Activated CD8-positive, alpha-beta memory T cell treated with anti-CD3 and anti-CD28 coated beads for 48 hours (primary cell): ENCODE data around the gene ENTPD2.

Source experiments
- DNase-seq, 3 experiments: peaks; one replicate each; pipeline ENCODE4 v3.0.0-alpha.2; 2020; ENCODE audit warnings: low read depth in 2 of 3, low spot score in 2 of 3

The ENTPD2 gene

DNA sequence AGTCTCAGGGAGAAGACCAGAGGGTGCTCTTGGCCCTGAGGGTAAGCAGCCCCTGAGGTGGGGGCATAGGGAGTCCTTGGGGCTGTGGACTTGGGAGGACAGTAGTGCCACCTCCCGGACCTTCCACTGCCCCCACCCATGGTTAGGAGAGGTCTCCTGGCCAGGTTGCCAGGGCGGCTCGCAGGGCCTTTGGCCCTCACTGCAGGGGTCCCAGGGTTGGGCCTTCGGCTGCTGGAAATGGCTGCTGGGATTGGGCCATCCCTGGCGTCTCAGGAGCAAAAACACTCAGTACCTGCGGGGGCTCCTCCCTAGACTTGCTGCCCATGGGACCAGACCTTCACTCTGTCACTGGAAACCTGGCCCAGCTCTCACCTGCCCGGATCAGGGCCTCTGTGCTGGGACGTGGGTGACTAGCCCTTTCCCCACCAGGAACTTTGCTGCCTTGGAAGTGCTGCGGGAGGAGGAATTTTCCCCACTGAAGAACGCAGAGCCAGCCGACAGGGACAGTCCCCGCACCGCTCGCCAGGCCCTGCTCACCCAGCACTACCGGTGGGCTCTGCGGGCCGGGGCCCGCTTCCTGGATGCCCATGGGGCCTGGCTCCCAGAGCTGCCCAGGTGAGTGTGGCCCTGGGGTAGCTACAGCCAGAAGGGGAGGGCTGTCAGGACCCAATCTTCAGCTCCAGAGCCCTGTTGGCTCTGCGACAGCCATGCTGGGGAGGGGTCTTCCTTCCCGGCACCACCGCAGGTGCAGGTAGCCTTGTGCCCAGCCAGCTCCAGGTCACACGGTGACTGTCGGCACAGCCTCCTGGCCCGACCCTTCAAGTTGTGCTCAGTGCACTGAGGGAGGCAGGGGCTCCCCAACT lies 26.6 kb upstream of the ENTPD2 start:
- no peak for DNase-seq

DNA sequence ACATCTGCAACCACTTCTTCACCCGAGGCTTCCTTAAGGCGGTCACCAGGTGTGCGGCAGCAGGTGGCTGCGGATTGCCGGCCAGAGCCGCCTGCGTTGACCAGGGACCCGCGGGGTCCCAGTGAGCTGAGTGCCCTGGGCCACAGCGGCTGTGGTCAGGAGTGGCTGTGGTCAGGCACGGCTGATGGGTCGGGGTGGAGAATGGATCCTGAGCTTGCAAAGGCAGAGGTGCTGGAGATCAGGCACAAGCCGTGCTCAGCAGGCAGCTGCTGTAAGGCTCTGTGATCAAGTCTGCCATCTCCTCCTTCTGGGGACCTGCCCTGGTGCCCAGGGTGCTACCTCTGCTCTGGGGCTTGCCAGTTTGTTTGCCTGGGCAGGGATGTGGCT lies 25.5 kb upstream of the ENTPD2 start:
- no peak for DNase-seq

DNA sequence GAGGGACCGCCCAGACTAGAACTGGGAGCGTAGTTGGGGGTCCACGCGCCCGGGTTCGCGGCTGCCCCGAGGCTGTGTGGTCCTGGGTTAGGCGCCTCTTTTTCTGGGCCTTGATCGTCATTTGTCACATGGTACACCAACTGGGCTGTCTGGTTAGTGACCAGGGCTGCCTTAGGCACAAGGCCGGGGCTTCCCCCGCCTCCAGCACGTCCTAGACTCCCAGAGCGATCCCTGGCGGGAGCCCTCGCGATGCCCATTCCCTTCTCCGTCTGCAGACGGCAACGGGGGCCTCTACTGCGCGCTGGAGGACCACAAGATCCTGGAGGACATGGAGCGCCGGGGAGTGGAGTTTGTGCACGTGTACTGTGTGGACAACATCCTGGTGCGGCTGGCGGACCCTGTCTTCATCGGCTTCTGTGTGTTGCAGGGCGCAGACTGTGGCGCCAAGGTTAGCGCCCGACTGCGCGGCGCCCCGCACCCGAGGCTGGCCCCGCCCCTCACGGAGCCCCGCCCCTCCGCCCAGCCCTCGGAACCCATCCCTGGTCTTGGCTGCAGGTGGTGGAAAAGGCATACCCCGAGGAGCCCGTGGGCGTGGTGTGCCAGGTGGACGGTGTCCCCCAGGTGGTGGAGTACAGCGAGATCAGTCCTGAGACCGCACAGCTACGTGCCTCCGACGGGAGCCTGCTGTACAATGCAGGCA lies 25.0 kb upstream of the ENTPD2 start:
- DNase-seq: no peak

DNA sequence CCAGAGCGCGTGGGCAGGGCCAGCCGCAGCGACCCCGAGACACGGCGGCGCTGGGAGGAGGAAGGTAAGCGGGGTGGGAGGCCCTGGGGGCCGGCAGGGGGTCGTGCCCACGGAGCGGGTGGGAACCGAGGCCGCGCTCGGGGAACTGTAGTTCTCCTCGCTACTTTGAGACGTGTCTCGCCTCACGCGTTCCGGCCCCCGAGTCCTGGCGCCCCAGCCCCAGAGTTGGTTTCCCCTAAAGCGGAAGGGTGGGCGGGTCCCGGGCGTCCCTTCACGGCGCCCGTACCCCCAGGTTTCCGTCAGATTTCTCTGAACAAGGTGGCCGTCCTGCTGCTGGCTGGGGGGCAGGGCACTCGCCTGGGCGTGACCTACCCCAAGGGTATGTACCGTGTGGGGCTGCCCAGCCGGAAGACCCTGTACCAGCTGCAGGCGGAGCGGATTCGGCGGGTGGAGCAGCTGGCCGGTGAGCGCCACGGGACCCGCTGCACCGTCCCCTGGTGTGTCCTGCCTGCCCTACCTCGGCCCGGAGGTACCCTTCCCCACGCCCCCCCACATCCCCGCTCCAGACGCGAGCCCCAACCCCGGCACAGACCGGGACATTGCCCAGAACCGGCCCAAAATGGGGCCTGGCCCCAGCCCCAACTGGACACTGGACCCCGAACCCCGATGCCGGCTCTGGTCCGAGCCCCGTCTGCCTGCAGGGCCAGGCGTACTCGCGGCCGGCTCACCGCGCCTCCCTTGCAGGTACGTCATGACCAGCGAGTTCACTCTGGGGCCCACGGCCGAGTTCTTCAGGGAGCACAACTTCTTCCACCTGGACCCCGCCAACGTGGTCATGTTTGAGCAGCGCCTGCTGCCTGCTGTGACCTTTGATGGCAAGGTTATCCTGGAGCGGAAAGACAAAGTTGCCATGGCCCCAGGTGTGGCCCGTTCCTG lies 24.2 kb upstream of the ENTPD2 start:
- no peak for DNase-seq

DNA sequence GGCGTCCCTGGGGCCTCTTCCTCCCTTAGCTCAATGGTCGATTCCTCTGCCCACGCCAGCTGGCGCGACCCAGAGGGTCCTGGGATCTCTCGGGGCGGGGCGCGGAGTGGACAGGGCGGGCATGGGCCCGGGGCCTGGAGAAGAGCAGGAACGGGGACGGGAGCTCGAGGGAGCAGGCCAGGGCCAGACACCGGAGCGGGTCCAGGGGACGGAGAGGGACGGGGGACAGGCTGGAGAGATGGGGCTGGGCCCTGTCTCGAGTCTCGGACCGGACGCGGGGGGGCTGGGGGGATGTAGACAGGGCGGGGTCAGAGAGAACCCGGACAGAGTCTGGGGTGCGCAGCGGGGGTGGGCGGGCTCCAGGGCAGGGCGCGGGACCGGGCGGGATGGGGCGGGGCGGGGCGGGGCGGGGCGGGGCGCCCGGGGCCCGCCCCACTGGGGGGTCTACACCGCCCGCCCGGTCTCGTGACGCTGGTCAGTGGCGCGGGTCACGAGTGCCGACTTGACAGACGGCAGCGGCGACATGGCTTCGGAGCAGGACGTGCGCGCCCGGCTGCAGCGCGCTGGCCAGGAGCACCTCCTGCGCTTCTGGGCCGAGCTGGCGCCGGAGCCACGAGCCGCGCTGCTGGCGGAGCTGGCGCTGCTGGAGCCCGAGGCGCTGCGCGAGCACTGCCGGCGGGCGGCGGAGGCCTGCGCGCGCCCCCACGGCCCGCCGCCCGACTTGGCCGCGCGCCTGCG lies 23.3 kb upstream of the ENTPD2 start, which contains the start of gene UAP1L1:
TSS of gene UAP1L1 (plus strand) at position 508 of the 738 bp plus-strand sequence. CDS start at position 524, 16 bp downstream.
- DNase-seq: no peak

DNA sequence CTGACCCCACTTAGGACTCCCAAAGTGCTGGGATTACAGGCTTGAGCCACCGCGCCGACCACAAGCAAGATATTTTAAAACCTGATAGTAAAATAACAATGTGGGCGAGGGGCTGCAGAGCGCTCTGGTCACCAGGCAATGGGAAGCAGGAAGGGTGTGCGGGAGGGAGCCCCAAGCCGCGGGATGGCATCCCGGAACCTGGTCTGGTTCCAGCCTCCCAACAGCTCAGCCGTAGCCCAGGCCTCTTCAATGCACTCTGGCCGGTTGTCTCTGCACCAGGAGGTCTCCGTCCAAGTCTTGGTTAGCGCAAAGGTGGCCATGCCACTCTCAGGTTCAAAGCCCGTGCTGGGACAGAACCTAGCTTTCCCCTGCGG lies 22.8 kb upstream of the ENTPD2 start:
- no peak for DNase-seq

DNA sequence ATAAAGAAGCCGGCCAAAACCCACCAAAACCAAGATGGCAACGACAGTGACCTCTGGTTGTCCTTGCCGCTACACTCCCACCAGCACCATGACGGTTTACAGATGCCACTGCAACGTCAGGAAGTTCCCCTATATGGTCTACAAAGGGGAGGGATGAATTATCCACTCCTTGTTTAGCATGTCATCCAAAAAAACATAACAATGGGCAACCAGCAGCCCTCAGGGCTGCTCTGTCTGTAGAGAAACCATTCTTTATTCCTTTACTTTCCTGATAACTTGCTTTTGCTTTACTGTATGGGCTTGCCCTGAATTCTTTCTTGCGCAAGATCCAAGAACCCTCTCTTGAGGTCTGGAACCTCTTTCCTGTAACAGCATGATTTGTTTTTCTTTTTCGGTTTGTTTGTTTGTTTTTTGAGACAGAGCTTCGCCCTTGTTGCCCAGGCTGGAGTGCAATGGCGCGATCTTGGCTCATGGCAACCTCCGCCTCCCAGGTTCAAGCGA lies 21.5 kb upstream of the ENTPD2 start:
- DNase-seq: no peak

DNA sequence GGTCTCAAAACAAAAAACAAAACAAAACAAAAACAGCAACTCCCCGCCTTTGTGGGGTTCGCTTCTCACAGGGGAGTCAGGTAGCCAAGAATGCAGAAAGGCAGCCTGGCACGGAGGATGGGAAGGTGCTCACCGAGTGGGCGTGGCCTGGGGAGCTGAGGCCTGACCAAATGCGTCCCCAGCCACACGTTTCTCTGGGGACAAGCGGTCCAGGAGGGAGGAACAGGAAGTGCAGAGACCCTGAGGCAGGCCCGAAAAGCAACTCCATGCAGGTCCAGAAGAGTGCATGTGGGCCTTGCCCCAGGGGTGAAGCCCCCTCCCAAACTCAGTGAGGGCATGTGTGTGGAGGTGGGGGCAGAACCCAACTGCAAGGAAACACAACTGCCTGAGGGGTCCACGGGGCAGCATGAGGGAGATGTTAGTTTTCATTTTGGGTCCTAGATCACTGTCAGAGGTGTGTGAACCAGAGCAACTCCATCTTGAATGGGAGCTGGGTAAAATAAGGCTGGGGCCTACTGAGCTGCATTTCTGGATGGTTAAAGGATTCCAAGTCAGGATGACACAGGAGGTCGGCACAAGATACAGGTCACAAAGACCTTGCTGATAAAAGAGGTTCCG lies 20.9 kb upstream of the ENTPD2 start:
- DNase-seq: no peak

DNA sequence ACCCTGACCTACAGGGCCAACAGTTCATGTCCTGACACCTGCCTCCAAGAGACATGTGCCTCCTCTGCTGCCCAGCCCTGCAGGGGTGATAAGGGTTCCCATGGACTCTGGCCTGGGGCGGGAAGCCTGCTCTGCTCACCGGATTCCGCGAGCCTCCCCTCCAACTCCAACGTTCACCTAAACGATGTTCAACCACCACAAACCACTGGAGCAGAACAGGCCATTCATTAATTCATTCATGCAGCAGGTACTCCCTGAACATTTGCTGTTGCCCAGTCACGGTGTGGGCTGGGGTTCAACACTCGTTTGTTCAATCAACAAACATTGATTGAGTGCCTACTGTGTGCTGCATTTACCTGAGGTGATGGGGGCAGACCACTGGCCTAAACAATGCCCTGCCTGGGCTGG lies 20.1 kb upstream of the ENTPD2 start:
- DNase-seq: no peak

DNA sequence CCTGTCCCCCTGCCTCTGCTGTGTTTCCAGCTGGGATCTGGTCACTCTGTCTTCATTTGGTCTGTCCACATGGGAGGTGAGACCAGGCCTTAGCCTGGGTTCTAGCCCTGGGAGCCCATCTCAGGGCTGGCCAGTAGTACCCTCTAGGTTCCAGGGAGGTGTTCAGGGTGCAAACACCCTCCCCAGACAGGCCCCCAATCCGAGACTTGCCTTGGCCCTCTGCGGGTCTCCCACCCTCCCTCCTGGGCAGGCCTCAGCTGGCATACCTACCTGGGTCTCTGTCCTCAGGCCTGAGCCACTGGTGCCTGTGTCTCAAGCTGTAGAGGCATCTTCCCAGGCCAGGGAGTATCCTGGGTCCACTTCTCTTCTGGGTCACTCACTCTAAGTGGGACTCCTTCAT lies 17.4 kb upstream of the ENTPD2 start:
- no peak for DNase-seq

DNA sequence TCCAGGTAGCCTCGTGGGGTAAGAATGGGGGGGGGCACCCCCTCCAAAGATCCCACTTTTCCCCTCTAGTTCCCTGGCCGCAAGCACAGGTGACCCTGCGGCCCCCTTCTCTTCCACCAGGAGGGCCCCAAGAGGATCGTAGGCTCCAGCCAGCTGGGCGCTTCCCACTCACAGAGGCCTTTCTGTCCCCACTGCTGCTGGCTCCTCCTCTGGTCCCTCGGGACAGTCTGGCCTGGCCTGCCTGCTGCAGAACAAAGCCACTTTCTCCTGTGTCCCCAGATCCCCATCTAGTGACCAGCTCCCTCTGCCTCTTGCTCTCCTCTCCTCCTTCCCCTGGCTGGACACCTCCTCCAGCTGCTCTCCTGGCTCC lies 17.0 kb upstream of the ENTPD2 start:
- no peak for DNase-seq

DNA sequence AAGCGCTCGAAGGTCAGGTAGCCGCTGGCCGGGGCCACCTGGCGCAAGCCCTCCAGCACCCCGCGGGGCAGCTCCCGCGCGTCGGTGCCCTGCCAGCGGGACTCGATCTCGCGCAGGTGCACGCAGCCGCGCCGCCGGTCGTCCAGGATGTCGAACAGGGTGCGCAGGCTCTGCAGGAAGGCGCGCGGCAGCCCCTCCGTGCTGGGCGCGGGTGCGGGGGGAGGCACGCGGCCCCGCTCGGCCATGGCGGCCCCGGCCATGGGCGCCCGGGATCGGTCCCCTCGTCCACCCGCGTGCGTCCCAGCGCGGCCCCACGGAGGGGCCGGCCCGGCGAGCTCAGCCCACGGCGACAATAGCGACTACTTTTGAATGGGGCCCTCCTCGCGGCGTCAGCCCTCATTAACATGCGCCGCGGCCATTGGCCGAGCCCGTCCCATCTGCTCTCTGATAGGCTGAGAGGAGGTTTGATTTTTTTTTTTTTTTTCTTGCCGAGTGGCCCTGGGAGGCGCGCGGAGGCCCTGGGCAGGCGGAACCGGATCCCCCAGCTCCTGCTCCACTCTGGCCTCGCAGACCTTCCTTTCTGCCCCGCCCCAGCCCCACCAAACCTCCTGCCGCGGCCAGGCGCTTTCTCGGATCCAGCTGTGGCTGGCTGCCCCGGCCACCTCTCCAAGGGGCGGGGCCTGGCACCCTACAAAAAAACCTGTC lies 16.5 kb upstream of the ENTPD2 start, which contains the start of gene SAPCD2:
TSS of gene SAPCD2 (minus strand) at position 357 of the 705 bp plus-strand sequence. CDS start at position 260, 97 bp downstream.
- DNase-seq: peak in 2 of 3 experiments; percentile 55 to 69

DNA sequence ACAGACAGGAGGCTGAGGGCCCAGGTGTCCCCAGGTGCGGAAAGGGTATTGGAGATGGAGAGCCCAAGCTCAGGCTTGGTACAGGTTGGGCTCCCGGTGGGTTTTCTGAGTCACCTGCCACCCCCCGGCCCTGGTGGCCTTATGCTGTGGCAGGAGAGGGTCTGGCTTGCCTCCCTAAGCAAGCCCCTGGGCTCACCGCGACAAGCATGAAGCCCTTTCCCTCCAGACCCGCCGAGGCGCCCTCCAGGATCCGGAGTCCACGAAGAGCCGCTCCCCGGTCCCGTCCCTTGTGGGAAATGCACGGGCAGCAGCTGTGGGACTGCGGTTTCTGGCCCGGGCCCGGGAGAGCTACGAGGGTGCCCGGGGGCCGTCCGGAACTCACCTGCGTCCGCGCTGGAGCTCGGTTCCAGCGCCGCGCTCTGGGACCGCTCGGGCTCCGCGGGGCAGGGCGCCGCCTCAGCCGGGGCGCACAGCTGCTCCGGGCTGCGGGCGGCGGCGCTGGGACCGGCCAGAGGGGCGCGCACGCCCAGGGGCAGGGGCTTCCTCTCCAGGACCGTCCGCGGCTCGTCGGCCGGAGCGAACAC lies 15.7 kb upstream of the ENTPD2 start:
- no peak for DNase-seq

DNA sequence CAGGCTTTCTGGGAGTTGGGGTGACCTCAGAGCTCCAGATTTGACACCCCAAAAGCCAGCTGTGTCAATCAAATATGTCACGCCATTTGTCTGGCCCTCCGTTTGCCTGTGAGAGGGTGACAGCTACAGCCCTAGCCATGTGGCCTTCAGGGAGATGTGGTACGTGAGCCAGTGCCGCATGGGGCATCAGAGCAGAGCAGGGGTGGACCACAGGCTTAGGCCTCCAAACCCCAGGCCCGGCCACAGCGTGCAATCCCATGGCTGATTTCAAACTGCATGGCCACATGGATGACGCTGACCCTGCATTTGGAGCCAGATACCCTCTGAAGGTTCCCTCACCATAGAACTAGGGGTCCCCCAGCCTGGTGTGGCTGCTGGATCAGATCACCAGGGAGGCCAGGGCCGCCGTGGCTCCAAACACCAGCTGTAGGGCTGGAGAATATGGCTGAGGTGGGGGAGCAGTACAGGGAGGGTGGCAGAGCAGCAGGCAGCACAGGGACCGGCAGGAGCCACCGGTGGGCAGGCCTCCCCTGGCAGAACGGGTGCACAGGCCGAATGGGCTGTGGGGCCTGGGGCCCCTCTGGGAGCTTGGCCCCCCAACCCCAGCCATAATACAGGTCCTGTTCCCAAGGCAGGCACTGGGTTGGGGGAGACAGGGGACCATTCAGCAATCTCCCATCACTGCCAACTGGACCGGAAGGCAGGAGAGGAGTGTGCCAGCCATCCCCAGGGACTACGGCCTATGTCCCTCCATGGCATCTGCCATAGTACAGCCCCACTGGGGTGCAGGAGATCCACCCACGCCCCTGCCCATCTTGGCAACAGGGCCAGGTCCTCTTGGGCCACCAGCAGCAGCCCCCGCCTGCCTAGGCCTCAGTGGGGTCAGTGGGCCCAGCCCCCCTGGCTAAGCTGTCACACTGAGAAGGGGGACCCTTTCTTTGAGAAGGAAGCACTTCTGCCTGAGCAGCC lies 15.0 kb upstream of the ENTPD2 start:
- no peak for DNase-seq

DNA sequence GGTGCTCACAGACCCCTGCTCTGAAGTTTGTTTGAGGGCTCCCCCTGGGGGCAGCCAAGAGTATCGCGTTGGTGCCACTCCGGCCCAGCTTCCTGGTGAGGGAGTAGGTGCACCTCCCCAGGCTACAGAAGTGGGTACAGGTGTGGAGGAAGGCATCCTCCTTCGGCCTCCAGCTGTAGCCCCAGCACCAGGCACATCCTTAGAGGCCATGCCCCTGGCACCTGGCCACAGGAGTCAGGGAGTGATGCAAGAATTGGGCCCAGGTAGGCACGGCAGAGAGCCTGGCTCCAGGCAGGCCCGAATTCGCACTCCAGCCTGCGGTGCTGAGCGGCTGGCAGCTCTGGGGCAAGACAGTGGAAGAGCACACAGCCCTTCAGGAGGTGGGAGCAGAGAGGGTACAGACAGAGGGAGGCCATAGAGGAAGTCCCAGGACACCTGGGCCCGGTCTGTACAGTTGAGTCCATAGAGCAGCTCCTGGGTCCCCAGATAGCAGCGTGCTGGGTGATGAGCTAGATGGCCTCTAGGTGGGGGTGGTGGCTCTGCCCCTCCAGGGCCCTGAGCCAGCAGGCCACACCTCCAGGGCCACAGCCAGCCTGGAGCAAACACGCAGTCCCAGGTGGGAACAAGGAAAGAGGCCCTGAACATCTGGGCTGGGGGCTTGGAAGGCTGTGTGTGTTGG lies 14.1 kb upstream of the ENTPD2 start:
- peak in 1 of 3 experiments; percentile 67 for DNase-seq

DNA sequence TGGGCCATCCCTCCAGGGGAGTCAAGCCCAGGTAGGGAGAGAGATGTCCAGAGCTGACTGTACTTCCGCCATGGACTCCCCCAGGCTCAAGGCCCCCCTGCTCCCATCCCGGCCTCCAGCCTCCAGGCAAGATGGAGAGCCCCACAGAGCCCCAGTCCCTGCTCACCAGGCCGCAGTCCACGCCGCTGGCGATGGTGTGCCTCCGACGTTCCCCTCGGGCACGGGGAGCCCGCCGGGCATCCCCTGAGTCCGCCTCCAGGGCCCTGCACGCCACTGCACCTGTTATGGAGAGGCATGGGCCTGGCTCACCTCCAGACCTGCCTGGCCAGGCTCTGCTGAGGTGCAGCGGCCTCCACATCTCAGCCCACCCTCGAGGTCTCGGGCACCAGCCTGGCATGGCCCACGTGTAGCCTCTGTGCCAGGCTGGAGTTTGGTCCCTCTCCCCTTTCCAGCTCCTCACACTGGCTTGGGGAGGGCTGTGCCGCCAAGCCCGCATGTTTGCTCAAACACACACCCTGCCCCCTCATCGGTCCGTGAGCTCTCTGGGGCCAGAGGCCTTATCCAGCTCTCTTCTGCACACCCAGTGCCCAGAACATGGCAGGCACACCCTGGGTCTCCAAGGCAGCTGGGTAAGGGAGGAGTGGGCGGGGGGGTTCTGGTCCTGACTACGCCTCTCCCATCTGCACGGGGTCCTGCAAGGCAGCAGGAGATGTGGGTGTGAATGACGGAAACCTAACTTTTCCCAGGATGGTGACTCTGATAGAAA lies 12.4 kb upstream of the ENTPD2 start:
- no peak for DNase-seq
